Upper lobe of left lung (tissue), 4 donors: ENCODE results near the gene NENF.

ENCODE experiments used
- CTCF ChIP-seq, 6 experiments: fragments of 450-650 bp in 4 of 6; fragments of 200-600 bp in 2 of 6; sonication (generic) in 2 of 6; IDR thresholded peaks; one replicate each; pipeline ENCODE4 v1.5.1; 2016 to 2019; ENCODE audit warnings: antibody characterized with exemption in 6 of 6
- EP300 ChIP-seq, 4 donors: sonication (generic); formaldehyde crosslinking; IDR thresholded peaks; one replicate each; pipeline ENCODE4 v1.5.1; 2017; ENCODE audit warnings: antibody characterized with exemption in 4 of 4, control low read depth in 2 of 4
- POLR2A ChIP-seq, 4 donors: fragments of 450-650 bp; IDR thresholded peaks; one replicate each; pipeline ENCODE4 v1.5.1; 2016 to 2017; ENCODE audit warnings: antibody characterized with exemption in 4 of 4, mild to moderate bottlenecking in 2 of 4
- POLR2AphosphoS5 ChIP-seq, 2 donors: sonication (generic); formaldehyde crosslinking; IDR thresholded peaks; one replicate each; pipeline ENCODE4 v1.5.1; 2017; ENCODE audit warnings: antibody characterized with exemption in 2 of 2

GRCh38 chr1:212386029-212386428, 46.7 kb upstream of the NENF start:
- no peak for TF ChIP-seq CTCF (IDR thresholded peaks at IDR 0.05)
- no peak for TF ChIP-seq POLR2A (IDR thresholded peaks at IDR 0.05)
- TF ChIP-seq POLR2AphosphoS5 (IDR thresholded peaks at IDR 0.05), result no peak
- TF ChIP-seq EP300 (IDR thresholded peaks at IDR 0.05), result no peak
